CD4-positive, alpha-beta T cell treated with Interleukin-21 for 1 hour (primary cell): ENCODE data around the gene SCAF4.
"Not testable (repeated sequence)": the region's sequence is repeated elsewhere in the genome, so short reads cannot be mapped to it uniquely, and the experiment has no call there.

ENCODE experiments used
- DNase-seq: peaks from one replicate; pipeline ENCODE4 v3.0.0-alpha.2; 2020

The SCAF4 gene

DNA sequence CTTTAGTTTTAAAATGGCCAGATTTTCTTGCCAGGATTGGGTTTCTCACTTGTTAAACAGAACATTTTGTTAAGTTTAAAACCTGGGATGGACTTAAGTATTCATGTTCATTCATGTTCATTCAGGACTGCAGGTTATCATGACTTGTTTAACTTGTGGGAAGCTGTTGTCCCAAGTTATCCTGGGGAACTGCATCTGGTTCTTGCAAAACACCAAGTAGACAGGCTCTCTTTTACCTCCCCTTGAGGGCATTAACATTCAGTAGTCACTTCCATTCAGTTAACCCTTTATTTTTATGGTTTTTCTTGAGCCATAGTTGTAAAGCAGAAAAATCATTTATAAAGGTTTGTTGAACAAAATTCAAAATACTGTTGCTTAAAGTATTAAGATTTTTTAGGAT lies 64.3 kb downstream of the SCAF4 start:
- no peak for DNase-seq

DNA sequence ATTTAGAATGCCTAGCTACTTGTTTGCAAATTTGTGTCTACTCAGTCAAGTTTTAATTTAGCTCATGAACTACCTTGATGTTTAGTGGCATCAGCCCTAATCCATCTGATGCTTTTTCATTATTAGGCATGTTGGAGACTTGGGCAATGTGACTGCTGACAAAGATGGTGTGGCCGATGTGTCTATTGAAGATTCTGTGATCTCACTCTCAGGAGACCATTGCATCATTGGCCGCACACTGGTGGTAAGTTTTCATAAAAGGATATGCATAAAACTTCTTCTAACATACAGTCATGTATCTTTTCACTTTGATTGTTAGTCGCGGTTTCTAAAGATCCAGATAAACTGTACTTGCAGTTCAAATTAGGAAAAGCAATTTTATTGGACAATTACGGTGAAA lies 64.8 kb downstream of the SCAF4 start:
- no peak for DNase-seq

DNA sequence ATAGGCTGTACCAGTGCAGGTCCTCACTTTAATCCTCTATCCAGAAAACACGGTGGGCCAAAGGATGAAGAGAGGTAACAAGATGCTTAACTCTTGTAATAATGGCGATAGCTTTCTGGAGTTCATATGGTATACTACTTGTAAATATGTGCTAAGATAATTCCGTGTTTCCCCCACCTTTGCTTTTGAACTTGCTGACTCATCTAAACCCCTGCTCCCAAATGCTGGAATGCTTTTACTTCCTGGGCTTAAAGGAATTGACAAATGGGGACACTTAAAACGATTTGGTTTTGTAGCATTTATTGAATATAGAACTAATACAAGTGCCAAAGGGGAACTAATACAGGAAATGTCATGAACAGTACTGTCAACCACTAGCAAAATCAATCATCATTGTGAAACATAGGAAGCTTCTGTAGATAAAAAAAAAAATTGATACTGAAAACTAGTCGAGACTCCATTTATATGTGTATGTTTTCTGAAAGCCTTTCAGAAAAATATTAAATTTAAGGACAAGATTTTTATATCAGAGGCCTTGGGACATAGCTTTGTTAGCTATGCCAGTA lies 65.4 kb downstream of the SCAF4 start:
- DNase-seq: no peak

DNA sequence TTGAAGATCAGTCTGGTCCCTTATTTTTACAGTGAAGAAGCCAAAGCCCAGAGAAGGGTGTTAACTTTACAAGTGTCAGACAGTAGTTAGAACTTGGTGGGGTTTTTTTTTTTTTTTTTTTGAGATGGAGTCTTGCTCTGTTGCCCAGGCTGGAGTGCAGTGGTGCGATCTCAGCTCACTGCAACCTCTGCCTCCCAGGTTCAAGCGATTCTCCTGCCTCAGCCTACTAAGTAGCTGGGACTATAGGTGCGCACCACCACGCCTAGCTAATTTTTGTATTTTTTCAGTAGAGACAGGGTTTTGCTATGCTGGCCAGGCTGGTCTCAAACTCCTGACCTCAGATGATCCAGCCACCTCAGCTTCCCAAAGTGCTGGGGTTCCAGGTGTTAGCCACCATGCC lies 66.0 kb downstream of the SCAF4 start:
- DNase-seq: not testable (repeated sequence)

DNA sequence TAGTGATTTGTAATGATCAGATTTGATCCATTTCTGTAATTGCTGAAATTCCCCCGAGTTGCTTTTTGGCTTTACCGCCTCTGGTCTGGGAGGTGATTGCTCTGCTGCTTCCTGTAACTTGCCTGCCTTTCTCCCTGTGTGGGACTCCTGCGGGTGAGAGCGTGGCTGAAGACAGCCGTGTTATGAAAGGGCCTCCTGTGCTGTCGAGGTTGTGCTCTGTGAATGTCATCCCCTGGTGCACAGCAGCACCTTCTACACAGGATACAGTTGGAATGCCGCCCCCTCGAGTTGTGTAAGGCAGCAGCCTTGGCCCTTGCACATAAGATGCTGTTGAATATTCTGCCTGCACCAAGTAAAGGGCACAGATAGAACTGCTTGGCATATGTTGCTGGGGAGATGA lies 66.5 kb downstream of the SCAF4 start:
- DNase-seq: peak; percentile 28

DNA sequence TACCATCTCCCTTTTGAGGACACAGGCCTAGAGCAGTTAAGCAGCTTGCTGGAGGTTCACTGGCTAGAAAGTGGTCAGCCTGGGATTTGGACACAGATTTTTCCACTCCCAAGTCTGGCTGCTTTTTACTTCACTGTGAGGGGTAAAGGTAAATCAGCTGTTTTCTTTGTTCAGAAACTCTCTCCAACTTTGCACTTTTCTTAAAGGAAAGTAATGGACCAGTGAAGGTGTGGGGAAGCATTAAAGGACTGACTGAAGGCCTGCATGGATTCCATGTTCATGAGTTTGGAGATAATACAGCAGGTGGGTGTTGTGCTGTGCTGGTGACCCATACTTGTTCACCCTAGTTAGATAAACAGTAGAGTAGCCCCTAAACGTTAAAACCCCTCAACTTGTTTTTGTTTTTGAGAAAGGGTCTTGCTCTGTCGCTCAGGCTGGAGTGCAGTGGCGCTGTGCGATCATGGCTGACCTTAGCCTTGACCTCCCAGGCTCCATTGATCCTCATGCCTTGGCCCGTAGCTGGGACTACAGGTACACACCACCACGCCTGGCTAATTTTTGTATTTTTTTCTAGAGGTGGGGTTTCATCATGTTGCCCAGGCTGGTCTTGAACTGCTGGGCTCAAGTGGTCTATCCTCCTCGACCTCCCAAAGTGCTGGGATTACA lies 68.2 kb downstream of the SCAF4 start:
- no peak for DNase-seq

DNA sequence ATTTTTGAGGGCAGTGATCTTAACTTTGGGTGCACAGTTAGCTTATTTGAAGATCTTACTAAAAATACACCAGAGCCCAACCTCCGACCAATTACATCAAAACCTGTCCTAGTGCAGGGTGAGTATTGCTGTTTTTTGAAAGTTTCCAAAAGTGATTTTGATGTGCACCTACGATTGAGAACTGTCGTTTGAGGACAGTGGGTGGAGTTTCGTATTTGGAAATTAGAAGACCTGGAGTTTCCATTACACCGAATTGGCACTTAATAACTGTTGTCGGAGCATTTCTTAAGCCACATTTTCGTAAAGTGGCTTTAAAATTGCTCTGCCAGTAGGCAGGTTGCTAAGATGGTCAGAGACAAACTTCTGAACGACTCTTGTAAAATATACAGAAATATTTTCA lies 71.3 kb downstream of the SCAF4 start:
- peak; percentile 25 for DNase-seq

DNA sequence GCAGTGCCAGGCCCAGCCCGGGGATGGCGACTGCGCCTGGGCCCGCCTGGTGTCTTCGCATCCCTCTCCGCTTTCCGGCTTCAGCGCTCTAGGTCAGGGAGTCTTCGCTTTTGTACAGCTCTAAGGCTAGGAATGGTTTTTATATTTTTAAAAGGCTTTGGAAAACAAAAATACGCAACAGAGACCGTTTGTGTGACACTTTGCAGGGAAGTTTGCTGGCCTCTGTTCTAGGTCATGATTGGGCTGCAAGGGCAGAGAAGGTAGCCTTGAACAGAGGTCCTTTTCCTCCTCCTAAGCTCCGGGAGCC lies 71.7 kb downstream of the SCAF4 start:
- no peak for DNase-seq

DNA sequence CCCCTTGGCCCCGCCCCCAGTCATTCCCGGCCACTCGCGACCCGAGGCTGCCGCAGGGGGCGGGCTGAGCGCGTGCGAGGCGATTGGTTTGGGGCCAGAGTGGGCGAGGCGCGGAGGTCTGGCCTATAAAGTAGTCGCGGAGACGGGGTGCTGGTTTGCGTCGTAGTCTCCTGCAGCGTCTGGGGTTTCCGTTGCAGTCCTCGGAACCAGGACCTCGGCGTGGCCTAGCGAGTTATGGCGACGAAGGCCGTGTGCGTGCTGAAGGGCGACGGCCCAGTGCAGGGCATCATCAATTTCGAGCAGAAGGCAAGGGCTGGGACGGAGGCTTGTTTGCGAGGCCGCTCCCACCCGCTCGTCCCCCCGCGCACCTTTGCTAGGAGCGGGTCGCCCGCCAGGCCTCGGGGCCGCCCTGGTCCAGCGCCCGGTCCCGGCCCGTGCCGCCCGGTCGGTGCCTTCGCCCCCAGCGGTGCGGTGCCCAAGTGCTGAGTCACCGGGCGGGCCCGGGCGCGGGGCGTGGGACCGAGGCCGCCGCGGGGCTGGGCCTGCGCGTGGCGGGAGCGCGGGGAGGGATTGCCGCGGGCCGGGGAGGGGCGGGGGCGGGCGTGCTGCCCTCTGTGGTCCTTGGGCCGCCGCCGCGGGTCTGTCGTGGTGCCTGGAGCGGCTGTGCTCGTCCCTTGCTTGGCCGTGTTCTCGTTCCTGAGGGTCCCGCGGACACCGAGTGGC lies 72.2 kb downstream of the SCAF4 start, which contains the start of gene SOD1:
TSS of gene SOD1 (plus strand) at position 158 of the 723 bp plus-strand sequence. CDS start at position 235, 77 bp downstream.
- peak; percentile 97 for DNase-seq

DNA sequence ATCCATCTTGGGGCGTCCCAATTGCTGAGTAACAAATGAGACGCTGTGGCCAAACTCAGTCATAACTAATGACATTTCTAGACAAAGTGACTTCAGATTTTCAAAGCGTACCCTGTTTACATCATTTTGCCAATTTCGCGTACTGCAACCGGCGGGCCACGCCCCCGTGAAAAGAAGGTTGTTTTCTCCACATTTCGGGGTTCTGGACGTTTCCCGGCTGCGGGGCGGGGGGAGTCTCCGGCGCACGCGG lies 72.7 kb downstream of the SCAF4 start:
- no peak for DNase-seq

DNA sequence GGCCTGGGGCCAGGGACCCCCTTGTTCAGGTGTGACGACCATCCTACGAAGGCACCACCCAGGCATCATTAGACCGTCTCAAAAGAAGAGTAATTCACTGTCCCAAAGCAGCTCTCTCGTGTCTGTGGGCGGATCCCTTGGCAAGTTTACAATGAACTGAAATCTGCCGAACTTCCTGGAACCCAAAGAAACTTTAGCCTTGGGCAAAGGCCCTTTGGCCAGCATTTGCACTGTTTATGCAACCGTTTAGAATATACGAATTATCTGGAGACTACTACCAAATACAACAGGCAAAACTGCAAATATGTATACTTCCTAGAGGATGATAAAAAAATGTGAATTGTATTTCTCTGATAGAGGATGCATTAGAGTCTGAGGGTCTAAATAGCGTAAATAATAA lies 73.9 kb downstream of the SCAF4 start:
- no peak for DNase-seq

DNA sequence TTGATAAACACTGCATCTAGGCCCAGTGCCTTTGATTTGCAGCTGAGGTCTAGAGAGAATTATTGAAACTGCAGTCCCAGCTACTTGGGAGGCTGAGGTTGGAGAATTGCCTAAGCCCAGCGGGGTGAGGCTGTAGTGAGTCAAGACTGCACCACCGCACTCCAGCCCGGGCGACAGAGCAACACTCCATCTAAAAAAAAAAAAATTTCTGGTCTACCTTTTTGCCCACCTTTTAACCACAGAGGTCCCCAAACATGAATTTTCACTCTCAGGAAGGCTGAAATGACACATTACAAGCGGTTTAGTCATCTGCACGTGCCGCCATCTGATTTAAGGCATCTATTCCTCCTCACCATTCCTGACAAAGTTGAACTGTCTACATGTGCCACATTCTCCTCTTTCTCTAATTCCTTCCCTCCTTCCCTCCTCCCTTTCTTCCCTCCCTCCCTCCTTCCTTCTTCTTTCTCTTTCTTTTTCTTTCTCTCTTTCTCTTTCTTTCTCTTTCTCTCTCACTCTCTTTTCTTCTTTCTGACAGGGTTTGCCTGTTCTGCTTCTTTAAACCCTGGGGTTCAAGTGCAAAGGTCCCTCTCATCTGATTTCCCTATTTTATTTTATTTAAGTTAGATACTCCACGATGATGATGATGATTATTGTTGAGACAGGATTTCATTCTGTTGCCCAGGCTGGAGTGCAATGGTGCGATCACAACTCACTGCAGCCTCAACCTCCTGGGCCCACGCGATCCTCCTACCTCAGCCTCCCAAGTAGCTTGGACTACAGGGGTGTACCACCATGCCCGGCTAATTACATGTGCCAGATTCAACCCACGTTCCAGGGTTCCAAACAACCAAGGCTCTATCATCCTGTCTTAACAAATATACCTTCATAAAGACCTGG lies 75.5 kb downstream of the SCAF4 start:
- no peak for DNase-seq

DNA sequence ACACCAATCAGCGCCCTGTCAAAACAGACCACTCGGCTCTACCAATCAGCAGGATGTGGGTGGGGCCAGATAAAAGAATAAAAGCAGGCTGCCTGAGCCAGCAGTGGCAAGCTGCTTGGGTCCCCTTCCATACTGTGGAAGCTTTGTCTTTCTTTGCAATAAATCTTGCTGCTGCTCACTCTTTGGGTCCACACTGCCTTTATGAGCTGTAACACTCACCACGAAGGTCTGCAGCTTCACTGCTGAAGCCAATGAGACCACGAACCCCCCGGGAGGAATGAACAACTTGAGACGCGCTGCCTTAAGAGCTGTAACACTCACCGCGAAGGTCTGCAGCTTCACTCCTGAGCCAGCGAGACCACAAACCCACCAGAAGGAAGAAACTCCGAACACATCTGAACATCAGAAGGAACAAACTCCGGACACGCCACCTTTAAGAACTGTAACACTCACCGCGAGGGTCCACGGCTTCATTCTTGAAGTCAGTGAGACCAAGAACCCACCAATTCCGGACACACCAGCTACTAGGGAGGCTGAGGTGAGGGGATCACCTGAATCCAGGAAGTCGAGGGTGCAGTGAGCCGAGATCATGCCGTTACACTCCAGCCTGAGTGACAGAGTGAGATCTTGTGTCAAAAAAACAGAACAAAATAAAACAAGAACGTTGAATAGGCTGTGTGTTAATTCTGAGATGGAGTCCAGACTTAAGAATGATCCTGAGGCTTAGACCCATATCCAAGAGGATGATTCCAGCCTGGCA lies 76.9 kb downstream of the SCAF4 start:
- peak; percentile 45 for DNase-seq

DNA sequence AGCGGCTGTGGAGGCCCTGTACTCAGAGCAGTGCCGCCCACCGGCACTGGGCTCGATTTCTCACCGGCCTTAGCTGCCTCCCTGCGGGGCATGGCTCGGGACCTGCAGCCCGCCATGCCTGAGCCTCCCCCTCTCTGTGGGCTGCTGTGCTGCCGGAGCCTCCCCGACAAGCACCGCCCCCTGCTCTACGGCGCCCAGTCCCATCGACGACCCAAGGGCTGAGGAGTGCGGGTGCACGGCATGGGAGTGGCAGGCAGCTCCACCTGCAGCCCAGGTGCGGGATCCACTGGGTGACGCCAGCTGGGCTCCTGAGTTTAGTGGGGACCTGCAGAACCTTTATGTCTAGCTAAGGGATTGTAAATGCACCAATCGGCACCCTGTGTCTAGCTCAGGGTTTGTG lies 77.6 kb downstream of the SCAF4 start:
- DNase-seq: no peak

DNA sequence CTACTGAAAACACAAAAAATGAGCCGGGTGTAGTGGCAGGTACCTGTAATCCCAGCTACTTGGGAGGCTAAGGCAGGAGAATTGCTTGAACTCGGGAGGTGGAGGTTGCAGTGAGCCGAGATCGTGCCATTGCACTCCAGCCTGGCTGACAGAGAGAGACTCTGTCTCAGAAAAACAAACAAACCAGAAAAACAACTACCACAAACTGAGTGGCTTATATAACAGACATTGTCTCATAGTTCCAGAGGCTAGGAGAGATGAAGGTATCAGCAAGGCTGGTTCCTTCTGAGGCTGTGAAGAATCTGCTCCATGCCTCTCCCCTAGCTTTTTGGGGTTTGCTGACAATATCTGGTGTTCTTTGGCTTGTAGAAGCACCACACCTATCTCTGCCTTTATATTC lies 80.4 kb downstream of the SCAF4 start:
- not testable (repeated sequence) for DNase-seq

DNA sequence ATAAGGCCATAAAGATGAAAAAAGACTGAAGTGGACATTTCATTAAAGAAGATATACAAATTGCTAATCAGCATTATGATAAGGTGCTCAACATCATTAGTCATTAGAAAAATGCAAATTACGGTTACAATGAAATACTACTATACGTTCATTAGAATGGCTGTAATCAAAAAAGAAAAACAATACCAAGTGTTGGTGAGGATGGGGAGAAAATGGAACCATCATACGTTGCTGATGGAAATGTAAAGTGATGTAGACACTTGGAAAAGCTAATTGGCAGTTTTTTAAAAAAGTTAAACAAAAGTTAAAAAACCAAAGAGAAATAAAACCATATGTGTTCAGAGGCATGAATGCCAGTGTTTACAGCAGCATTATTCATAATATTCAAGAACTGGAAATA lies 81.0 kb downstream of the SCAF4 start:
- DNase-seq: no peak

DNA sequence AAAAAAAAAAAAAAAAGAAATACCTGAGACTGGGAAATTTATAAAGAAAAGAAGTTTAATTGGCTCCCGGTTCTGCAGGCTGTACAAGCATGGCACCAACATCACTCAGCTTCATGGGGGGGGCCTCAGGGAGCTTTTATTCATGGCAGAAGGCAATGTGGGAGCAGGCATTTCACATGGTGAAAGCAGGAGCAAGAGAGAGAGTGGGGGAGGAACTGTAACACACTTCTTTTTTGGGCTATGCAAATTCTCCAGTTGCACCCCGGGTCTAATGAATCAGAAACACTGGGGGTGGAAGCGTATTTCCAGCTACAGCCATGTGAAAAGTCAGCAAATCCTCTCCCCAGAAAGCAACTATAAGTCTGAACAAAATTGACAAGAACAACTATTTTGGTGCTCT lies 84.3 kb downstream of the SCAF4 start:
- no peak for DNase-seq

DNA sequence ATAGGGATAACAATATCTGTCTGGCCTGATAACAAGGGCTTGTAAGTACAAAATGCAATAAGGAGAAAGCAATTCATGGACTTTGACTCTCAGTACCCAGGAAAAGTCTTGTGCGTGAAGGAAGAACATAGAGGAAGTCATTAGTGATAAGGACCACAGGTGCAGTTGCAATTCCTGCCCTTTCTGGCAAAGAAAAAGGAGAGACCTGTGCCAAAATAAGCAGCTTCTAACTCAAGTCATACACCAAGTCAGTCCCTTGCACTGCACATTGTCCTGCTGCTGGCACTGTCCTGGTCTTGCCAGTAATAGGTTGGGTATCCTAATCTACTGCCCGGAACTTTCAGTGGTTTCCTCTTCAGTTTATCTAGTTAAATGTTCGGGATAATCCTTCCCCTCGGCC lies 87.3 kb downstream of the SCAF4 start:
- DNase-seq: no peak

DNA sequence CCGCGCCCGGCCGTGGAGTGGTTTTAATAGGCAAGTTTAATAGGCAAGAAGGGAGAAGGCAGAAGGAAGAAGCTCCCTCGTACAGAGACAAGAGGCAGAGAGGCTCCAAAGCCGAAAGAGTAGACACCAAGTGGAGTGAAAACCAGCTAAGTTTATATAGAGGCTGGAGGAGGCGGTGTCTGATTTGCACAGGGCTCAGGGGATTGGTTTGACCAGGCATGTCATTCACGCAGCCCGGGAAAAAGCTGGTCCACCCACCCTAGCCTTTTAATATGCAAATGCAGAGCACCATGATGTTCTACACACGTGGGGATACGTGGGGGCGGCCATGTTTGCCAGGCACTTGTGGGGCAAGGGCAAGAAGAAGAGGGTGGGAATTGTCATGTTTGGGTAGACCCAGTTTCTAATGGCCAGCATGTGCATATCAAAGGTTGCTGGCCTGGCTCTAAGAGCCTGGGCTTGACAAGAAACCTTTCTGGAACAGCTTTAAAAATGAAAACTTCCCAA lies 90.4 kb downstream of the SCAF4 start:
- DNase-seq: no peak

DNA sequence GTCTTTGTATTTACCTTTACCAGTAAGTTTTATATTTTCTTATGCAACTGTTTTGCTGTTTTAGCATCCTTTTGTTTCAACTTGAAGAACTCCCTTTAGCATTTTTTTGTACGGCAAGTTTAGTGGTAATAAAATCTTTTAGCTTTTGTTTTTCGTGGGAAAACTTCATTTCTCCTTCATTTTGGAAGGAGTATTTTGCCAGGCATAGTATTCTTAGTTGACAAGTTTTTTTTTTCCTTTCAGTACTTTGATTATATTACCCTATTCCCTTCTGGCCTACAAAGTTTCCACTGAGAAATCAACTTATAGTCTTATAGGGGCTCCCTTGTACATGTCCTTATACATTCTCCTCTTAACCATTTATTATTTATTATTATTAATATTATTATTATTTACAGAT lies 95.0 kb downstream of the SCAF4 start:
- no peak for DNase-seq

DNA sequence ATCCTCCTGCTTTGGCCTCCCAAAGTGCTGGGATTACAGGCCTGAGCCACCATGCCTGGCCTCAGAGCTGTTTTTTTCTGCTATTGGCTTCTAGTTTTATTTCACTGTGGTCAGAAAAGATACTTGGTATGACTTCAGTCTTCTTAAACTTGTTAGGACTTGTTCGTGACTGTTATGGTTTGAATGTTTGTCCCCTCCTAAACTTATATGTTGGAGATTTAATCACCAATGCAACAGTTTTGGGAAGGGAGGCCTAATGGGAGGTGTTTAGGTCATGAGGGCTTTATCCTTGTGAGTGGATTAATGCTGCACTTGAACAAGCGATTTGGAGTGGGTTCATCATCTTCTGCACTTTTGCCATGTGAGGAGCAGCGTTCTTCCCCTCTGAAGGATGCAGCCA lies 96.9 kb downstream of the SCAF4 start:
- DNase-seq: no peak

DNA sequence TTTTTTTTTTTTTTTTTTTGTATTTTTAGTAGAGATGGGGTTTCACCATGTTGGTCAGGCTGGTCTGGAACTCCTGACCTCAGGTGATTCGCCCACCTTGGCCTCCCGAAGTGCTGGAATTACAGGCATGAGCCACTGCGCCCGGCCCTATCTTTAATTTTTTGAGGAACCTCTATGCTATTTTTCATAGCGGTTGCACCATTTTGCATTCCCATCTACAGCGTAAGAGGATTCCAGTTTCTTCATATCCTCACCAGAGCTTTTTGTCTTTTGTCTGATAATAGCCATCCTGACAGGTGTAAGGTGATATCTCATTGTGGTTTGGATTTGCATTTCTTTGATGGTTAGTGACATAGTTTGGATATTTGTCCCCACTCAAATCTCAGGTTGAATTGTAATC lies 100.0 kb downstream of the SCAF4 start:
- not testable (repeated sequence) for DNase-seq
